Activated T-cell treated with anti-CD3 and anti-CD28 coated beads, Interleukin-2, amount 50 U/mL, for 1 hour (primary cell): Measurements from ENCODE around the gene MFNG.

ENCODE experiments used
- DNase-seq: peaks from one replicate; pipeline ENCODE4 v3.0.0-alpha.2; 2020

Gene MFNG

GRCh38 chr22:37443977-37444376 lies 42.2 kb downstream of the MFNG start:
- DNase-seq, result no peak

GRCh38 chr22:37443086-37443485 lies 43.1 kb downstream of the MFNG start:
- DNase-seq, result no peak

GRCh38 chr22:37442537-37442936 lies 43.6 kb downstream of the MFNG start:
- no peak for DNase-seq

- DNase-seq, result no peak
These were observed 44.0 kb downstream of the MFNG start for GRCh38 chr22:37442135-37442534.

GRCh38 chr22:37440875-37441274 lies 45.3 kb downstream of the MFNG start:
- no peak for DNase-seq

GRCh38 chr22:37439347-37439746 lies 46.8 kb downstream of the MFNG start:
- DNase-seq, result no peak

- DNase-seq, result no peak
These were observed 50.1 kb downstream of the MFNG start for GRCh38 chr22:37435970-37436603.

GRCh38 chr22:37433786-37434185 lies 52.4 kb downstream of the MFNG start:
- no peak for DNase-seq

- no peak for DNase-seq
These were observed 53.5 kb downstream of the MFNG start for GRCh38 chr22:37432708-37433054.

GRCh38 chr22:37431801-37432707 lies 54.1 kb downstream of the MFNG start:
- DNase-seq, result no peak

GRCh38 chr22:37431366-37431765 lies 54.8 kb downstream of the MFNG start:
- DNase-seq, result no peak

GRCh38 chr22:37430941-37431340 lies 55.2 kb downstream of the MFNG start:
- no peak for DNase-seq

- DNase-seq, result peak; percentile 68
These were observed 57.3 kb downstream of the MFNG start for GRCh38 chr22:37428649-37429586.

- no peak for DNase-seq
These were observed 58.2 kb downstream of the MFNG start for GRCh38 chr22:37427711-37428635.

- peak; percentile 35 for DNase-seq
These were observed 59.0 kb downstream of the MFNG start, which contains the start of gene ELFN2 for GRCh38 chr22:37427135-37427710. Gene ELFN2 (minus strand): TSS chr22:37427479. CDS start chr22:37375534, 51,945 bp downstream.

GRCh38 chr22:37426706-37427134 lies 59.5 kb downstream of the MFNG start:
- no peak for DNase-seq

GRCh38 chr22:37425800-37426705 lies 60.1 kb downstream of the MFNG start:
- DNase-seq, result no peak

- DNase-seq, result no peak
These were observed 60.8 kb downstream of the MFNG start for GRCh38 chr22:37425369-37425768.

GRCh38 chr22:37423283-37423682 lies 62.9 kb downstream of the MFNG start:
- DNase-seq, result no peak

GRCh38 chr22:37421468-37421877 lies 64.7 kb downstream of the MFNG start:
- no peak for DNase-seq
